ENCODE results near the gene CCM2L. TPM values are rescaled to one million over a fixed set of nuclear protein-coding genes. Genes with fewer than 3 reads are reported as not detected.
A peak's percentile ranks its signal among the peaks of the same experiment; 100 is the strongest.

CCM2L gene
- total RNA-seq, 2 donors from 2014 or later = 4.6 to 5.7 TPM

GRCh38 chr20:32017711-32018251 is 7.5 kb downstream of the CCM2L start:
- TF ChIP-seq CTCF (IDR thresholded peaks at IDR 0.05) (peak in 3 of 4 experiments; percentile 30 to 37 (median 36)), POLR2AphosphoS5 (IDR thresholded peaks at IDR 0.05) (no peak)
- Histone ChIP-seq H3K4me3 (no peak overlapping the region), H3K27me3 (replicated peaks; ENCODE audit: insufficient read depth) (no peaks in the 10 kb centered on the region), H3K4me1 (replicated peaks) (no peaks in the 10 kb centered on the region), H3K36me3 (no peaks in the 10 kb centered on the region), H3K27ac (no peak overlapping the region), H3K9me3 (no peaks in the 10 kb centered on the region)
- intact Hi-C loops (cut with DNase I) = no loop called here
- 16% methylated on average over 19 of the region's 35 CpGs for WGBS
- DNase-seq (ENCODE audit: low spot score) = peak; percentile 60

- intact Hi-C loops (cut with DNase I) = no loop called here
- H3K27ac ChIP-seq = no peak overlapping the region
- no peaks in the 10 kb centered on the region for H3K4me1 ChIP-seq (replicated peaks)
- under 1% methylated on average over 39 of the region's 67 CpGs for WGBS
- no peaks in the 10 kb centered on the region for H3K27me3 ChIP-seq (replicated peaks; ENCODE audit: insufficient read depth)
- H3K36me3 ChIP-seq = no peaks in the 10 kb centered on the region
- no peaks in the 10 kb centered on the region for H3K9me3 ChIP-seq
- TF ChIP-seq CTCF (IDR thresholded peaks at IDR 0.05) (no peak), POLR2A (IDR thresholded peaks at IDR 0.05) (no peak), POLR2AphosphoS5 (IDR thresholded peaks at IDR 0.05) (no peak)
- DNase-seq (ENCODE audit: low spot score) = peak; percentile 36
- peak overlapping the region; percentile 38 to 44 for H3K4me3 ChIP-seq
These were observed 8.3 kb downstream of the CCM2L start for GRCh38 chr20:32018269-32019155.

GRCh38 chr20:32019156-32019510 is 8.9 kb downstream of the CCM2L start:
- no peak for TF ChIP-seq POLR2AphosphoS5 (IDR thresholded peaks at IDR 0.05)
- no peak for TF ChIP-seq POLR2A (IDR thresholded peaks at IDR 0.05)
- no peak for TF ChIP-seq CTCF (IDR thresholded peaks at IDR 0.05)
- Histone ChIP-seq H3K27ac (no peak overlapping the region), H3K27me3 (replicated peaks; ENCODE audit: insufficient read depth) (no peaks in the 10 kb centered on the region), H3K9me3 (no peaks in the 10 kb centered on the region), H3K4me3 (peak overlapping the region; percentile 38 to 44), H3K4me1 (replicated peaks) (no peaks in the 10 kb centered on the region), H3K36me3 (no peaks in the 10 kb centered on the region)
- intact Hi-C loops (cut with DNase I) = no loop called here
- 2% methylated on average over 8 of the region's 42 CpGs for WGBS
- DNase-seq (ENCODE audit: low spot score) = no peak

GRCh38 chr20:32019563-32020463 is 9.6 kb downstream of the CCM2L start:
- DNase-seq (ENCODE audit: low spot score) = no peak
- H3K4me3 ChIP-seq = peak overlapping the region in 1 of 2 donors; percentile 38
- H3K36me3 ChIP-seq = no peaks in the 10 kb centered on the region
- intact Hi-C loops (cut with DNase I) = no loop called here
- no peaks in the 10 kb centered on the region for H3K4me1 ChIP-seq (replicated peaks)
- H3K27me3 ChIP-seq (replicated peaks; ENCODE audit: insufficient read depth) = no peaks in the 10 kb centered on the region
- no peak for TF ChIP-seq POLR2A (IDR thresholded peaks at IDR 0.05)
- TF ChIP-seq CTCF (IDR thresholded peaks at IDR 0.05) = no peak
- no peak for TF ChIP-seq POLR2AphosphoS5 (IDR thresholded peaks at IDR 0.05)
- 25% methylated on average over 11 of the region's 11 CpGs for WGBS
- H3K9me3 ChIP-seq = no peaks in the 10 kb centered on the region
- H3K27ac ChIP-seq = no peak overlapping the region

Measured in prostate gland (tissue), 2 donors.